Erythroblast (primary cell): ENCODE measurements around the gene EXOSC2.
"Not testable (repeated sequence)": the region's sequence is repeated elsewhere in the genome, so short reads cannot be mapped to it uniquely, and the experiment has no call there.

Source experiments
- GATA1 ChIP-seq: IDR thresholded peaks from 2 replicates; pipeline ENCODE4 v1.6.1; 2011; ENCODE audit warnings: low read depth, mild to moderate bottlenecking, control low read depth, low read length, moderate library complexity
- POLR2A ChIP-seq: IDR thresholded peaks from 2 replicates; pipeline ENCODE4 v1.6.1; 2011; ENCODE audit warnings: mild to moderate bottlenecking, low read length

GRCh38 chr9:130685945-130686344 lies 7.6 kb upstream of the EXOSC2 start:
- TF ChIP-seq POLR2A, GATA1: not testable (repeated sequence)
